ENCODE results near the gene CLECL1. TPM values are rescaled to one million over a fixed set of nuclear protein-coding genes. Genes with fewer than 3 reads are reported as not detected.

Gene CLECL1
- total and polyA plus RNA-seq, 2 donors (not counting 3 experiments of a cell fraction or from before 2014, with no cell fraction given), result not detected

GRCh38 chr12:9753073-9753472 lies 20.2 kb upstream of the CLECL1 start:
- Histone ChIP-seq H3K9me3 (replicated peaks; ENCODE audit: control insufficient read depth, insufficient read depth, low read length) (no peaks in the 10 kb centered on the region), H3K4me3 (replicated peaks in 1 of 3; ENCODE audit: insufficient read depth in 1 of 3, low read depth in 1 of 3, low read length in 3 of 3) (no peak overlapping the region), H3K79me2 (ENCODE audit: control insufficient read depth, insufficient read depth, low read length) (no peaks in the 10 kb centered on the region), H3K36me3 (ENCODE audit: control insufficient read depth in 2 of 2, extremely low read depth in 1 of 2, insufficient read depth in 2 of 2, low read length in 2 of 2) (no peaks in the 10 kb centered on the region), H3K4me2 (ENCODE audit: insufficient read depth, low read length) (peak overlapping the region; percentile 16), H3K9ac (replicated peaks; ENCODE audit: extremely low read depth, insufficient read depth, low read length) (no peak overlapping the region), H2AFZ (ENCODE audit: low read depth, low read length) (peak overlapping the region; percentile 59), H3K27me3 (ENCODE audit: control insufficient read depth in 2 of 2, insufficient read depth in 2 of 2, low read length in 2 of 2) (no peaks in the 10 kb centered on the region), H3K9me1 (replicated peaks; ENCODE audit: control insufficient read depth, extremely low read depth, insufficient read depth, low read length) (no peaks in the 10 kb centered on the region), H3K27ac (ENCODE audit: insufficient read depth, low read depth, low read length) (peak overlapping the region; percentile 3), H3K4me1 (ENCODE audit: control insufficient read depth, extremely low read depth, insufficient read depth, low read length) (peaks cover 18% of the 10 kb centered on the region), H4K20me1 (replicated peaks; ENCODE audit: control insufficient read depth, extremely low read depth, insufficient read depth, low read length) (no peaks in the 10 kb centered on the region)
- intact Hi-C loops (cut with micrococcal nuclease), result loop anchor here (5.0 to 10.0 kb wide), 2 partner anchors 259 to 812 kb away; partner anchors contain the start of gene CLEC12B
- no peak for FAIRE-seq
- TF ChIP-seq FOS (IDR thresholded peaks at IDR 0.05; ENCODE audit: borderline replicate concordance, insufficient read depth, low read length) (no peak), JUN (IDR thresholded peaks at IDR 0.05; ENCODE audit: borderline replicate concordance, insufficient read depth, insufficient read length, low read depth) (no peak), MAX (IDR thresholded peaks at IDR 0.05; ENCODE audit: insufficient read depth, insufficient read length) (no peak), EZH2 (IDR thresholded peaks at IDR 0.05; ENCODE audit: borderline replicate concordance, low read depth, low read length, severe bottlenecking) (no peak), POLR2AphosphoS5 (IDR thresholded peaks at IDR 0.05; ENCODE audit: insufficient read depth, low read depth, low read length) (no peak), CTCF (IDR thresholded peaks at IDR 0.05; ENCODE audit: extremely low read depth in 1 of 2, insufficient read depth in 1 of 2, low read depth in 1 of 2, low read length in 2 of 2) (no peak), POLR2A (IDR thresholded peaks at IDR 0.05; ENCODE audit: low read depth, low read length) (no peak), GATA2 (IDR thresholded peaks at IDR 0.05; ENCODE audit: insufficient read depth, insufficient read length, low read depth, low read length) (no peak), MYC (IDR thresholded peaks at IDR 0.05; ENCODE audit: low read depth, low read length) (no peak)
- dilution Hi-C loops (cut with MboI; ENCODE audit: extremely low pct_ligation_motif_present, low sequenced_read_pairs), result no loop called here
- DNase-seq (ENCODE audit: low read depth, low spot score), result no peak
- ChIA-PET CTCF (interaction anchor here (1.3 to 13.3 kb wide), 3 partner anchors 10 to 45 kb away, joined by 3 to 332 read pairs (median 4); no protein-coding TSS in a partner anchor), POLR2A (no interaction called here)
- BruUV-seq (replicated peaks), result no TSS peak
